Measurements from ENCODE around the gene SLC17A8.
"Not testable (repeated sequence)": the region's sequence is repeated elsewhere in the genome, so short reads cannot be mapped to it uniquely, and the experiment has no call there.

The SLC17A8 gene

GRCh38 chr12:100342897-100343296, 14.0 kb upstream of the SLC17A8 start:
- not testable (repeated sequence) for H3K4me1 ChIP-seq (ENCODE audit: insufficient read depth, low read length); H3K27me3 ChIP-seq (ENCODE audit: control insufficient read depth in 1 of 2, insufficient read depth in 2 of 2, low read length in 2 of 2)

DNA sequence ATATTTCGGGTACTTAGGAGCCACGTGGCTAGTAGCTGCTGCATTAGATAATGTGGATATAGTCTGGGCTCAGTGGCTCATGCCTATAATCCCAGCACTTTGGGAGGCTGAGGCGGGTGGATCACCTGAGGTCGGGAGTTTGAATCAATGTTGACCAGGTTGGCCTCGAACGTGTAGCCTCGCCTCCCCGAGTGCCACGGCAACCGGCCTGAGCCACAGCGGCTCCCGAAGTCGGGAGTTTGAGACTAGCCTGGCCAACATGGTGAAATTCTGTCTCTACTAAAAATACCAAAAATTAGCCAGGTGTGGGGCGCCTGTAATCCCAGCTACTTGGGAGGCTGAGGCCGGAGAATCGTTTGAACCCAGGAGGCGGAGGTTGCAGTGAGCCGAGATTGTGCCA, 12.5 kb upstream of the SLC17A8 start:
- H3K9ac ChIP-seq (ENCODE audit: low read length); H3K36me3 ChIP-seq (ENCODE audit: insufficient read depth, low read length); H3K4me3 ChIP-seq (ENCODE audit: low read depth in 1 of 2, low read length in 2 of 2); H3K27me3 ChIP-seq (ENCODE audit: control insufficient read depth in 1 of 2, insufficient read depth in 2 of 2, low read length in 2 of 2); H3K4me1 ChIP-seq (ENCODE audit: insufficient read depth, low read length); H3K9me3 ChIP-seq (ENCODE audit: low read length); H3K27ac ChIP-seq (ENCODE audit: low read depth, low read length): not testable (repeated sequence)

More at GRCh38 chr12:100342897-100343296, 14.0 kb upstream of the SLC17A8 start:
- not testable (repeated sequence) for H3K9me3 ChIP-seq (ENCODE audit: low read length); H3K4me3 ChIP-seq (ENCODE audit: low read depth in 1 of 2, low read length in 2 of 2); H3K27ac ChIP-seq (ENCODE audit: low read depth, low read length); H3K9ac ChIP-seq (ENCODE audit: low read length)
- peaks cover 14% of the 10 kb centered on the region for H3K36me3 ChIP-seq (ENCODE audit: insufficient read depth, low read length)

DNA sequence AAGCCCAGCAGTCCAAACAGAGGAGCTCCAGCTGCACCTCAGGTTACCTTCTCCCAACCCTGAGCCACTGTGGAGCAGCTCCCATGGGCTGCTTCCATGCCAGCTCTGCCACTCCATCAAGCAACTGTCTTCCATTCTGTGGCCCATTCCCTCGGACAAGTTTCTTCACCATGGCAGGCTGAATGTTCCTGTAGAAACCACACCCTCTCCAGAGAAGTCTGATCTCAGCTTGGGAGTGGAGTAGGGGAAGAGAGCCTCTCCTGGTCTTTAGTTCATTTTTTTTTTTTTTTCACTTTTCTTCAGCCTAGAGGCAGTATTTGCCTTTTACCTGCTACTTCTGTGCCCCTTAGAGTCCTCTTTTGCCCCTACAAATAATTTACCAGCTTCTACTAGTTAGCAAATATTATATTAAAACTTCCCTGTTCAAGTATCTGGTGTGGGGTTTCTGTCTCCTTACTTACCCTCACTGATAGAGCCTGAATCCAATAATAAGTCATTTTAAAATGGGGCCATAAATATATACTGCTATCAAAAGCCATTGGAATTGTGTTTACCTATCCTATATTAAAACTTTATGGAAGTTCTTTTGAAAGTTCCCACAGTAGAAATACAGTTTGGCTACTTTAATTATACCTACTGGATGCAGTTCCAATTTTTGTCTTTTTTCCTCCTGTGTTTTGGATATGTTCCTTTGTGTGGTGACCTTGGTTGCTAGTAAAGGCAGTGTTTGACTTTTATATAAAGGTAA, 11.7 kb upstream of the SLC17A8 start:
- H3K4me3 ChIP-seq (ENCODE audit: low read depth in 1 of 2, low read length in 2 of 2) = no peak overlapping the region
- no peaks in the 10 kb centered on the region for H3K27me3 ChIP-seq (ENCODE audit: control insufficient read depth in 1 of 2, insufficient read depth in 2 of 2, low read length in 2 of 2)
- no peaks in the 10 kb centered on the region for H3K4me1 ChIP-seq (ENCODE audit: insufficient read depth, low read length)
- no peak overlapping the region for H3K27ac ChIP-seq (ENCODE audit: low read depth, low read length)
- no peaks in the 10 kb centered on the region for H3K9me3 ChIP-seq (ENCODE audit: low read length)
- no peaks in the 10 kb centered on the region for H3K36me3 ChIP-seq (ENCODE audit: insufficient read depth, low read length)
- H3K9ac ChIP-seq (ENCODE audit: low read length) = no peak overlapping the region

DNA sequence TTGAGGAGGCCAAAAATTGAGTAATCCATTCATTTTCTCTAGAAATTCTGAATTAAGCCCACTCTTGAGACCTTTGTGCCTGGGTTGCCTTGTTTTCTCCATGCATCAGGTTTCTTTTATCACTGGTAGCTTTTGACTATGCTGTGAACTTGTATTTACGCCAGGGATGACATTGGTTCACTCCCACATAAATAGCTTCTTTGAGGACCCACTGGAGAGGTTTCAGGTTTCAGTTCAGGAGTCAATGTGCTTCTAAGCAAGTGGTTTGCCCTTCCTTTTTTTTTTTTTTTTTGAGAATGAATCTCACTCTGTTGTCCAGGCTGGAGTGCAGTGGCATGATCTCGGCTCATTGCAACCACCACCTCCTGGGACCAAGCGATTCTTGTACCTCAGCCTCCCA, 10.2 kb upstream of the SLC17A8 start:
- Histone ChIP-seq H3K27me3 (ENCODE audit: control insufficient read depth in 1 of 2, insufficient read depth in 2 of 2, low read length in 2 of 2) (no peaks in the 10 kb centered on the region), H3K27ac (ENCODE audit: low read depth, low read length) (no peak overlapping the region), H3K9ac (ENCODE audit: low read length) (no peak overlapping the region), H3K4me3 (ENCODE audit: low read depth in 1 of 2, low read length in 2 of 2) (no peak overlapping the region), H3K9me3 (ENCODE audit: low read length) (no peaks in the 10 kb centered on the region), H3K36me3 (ENCODE audit: insufficient read depth, low read length) (no peaks in the 10 kb centered on the region), H3K4me1 (ENCODE audit: insufficient read depth, low read length) (no peaks in the 10 kb centered on the region)

- Histone ChIP-seq H3K9ac (ENCODE audit: low read length) (no peak overlapping the region), H3K27me3 (ENCODE audit: control insufficient read depth in 1 of 2, insufficient read depth in 2 of 2, low read length in 2 of 2) (no peaks in the 10 kb centered on the region), H3K9me3 (ENCODE audit: low read length) (no peaks in the 10 kb centered on the region), H3K27ac (ENCODE audit: low read depth, low read length) (no peak overlapping the region), H3K4me1 (ENCODE audit: insufficient read depth, low read length) (no peaks in the 10 kb centered on the region), H3K4me3 (ENCODE audit: low read depth in 1 of 2, low read length in 2 of 2) (no peak overlapping the region), H3K36me3 (ENCODE audit: insufficient read depth, low read length) (no peaks in the 10 kb centered on the region)
Measured at GRCh38 chr12:100348657-100349454, 8.0 kb upstream of the SLC17A8 start.

GRCh38 chr12:100359248-100359647, 2.4 kb downstream of the SLC17A8 start:
- Histone ChIP-seq H3K9ac (ENCODE audit: low read length) (no peak overlapping the region), H3K9me3 (ENCODE audit: low read length) (no peaks in the 10 kb centered on the region), H3K27me3 (ENCODE audit: control insufficient read depth in 1 of 2, insufficient read depth in 2 of 2, low read length in 2 of 2) (no peaks in the 10 kb centered on the region), H3K4me1 (ENCODE audit: insufficient read depth, low read length) (no peaks in the 10 kb centered on the region), H3K4me3 (ENCODE audit: low read depth in 1 of 2, low read length in 2 of 2) (no peak overlapping the region), H3K27ac (ENCODE audit: low read depth, low read length) (no peak overlapping the region), H3K36me3 (ENCODE audit: insufficient read depth, low read length) (no peaks in the 10 kb centered on the region)

GRCh38 chr12:100359822-100360221, 2.9 kb downstream of the SLC17A8 start:
- Histone ChIP-seq H3K9me3 (ENCODE audit: low read length) (no peaks in the 10 kb centered on the region), H3K9ac (ENCODE audit: low read length) (no peak overlapping the region), H3K4me1 (ENCODE audit: insufficient read depth, low read length) (no peaks in the 10 kb centered on the region), H3K27me3 (ENCODE audit: control insufficient read depth in 1 of 2, insufficient read depth in 2 of 2, low read length in 2 of 2) (no peaks in the 10 kb centered on the region), H3K27ac (ENCODE audit: low read depth, low read length) (no peak overlapping the region), H3K4me3 (ENCODE audit: low read depth in 1 of 2, low read length in 2 of 2) (no peak overlapping the region), H3K36me3 (ENCODE audit: insufficient read depth, low read length) (no peaks in the 10 kb centered on the region)

DNA sequence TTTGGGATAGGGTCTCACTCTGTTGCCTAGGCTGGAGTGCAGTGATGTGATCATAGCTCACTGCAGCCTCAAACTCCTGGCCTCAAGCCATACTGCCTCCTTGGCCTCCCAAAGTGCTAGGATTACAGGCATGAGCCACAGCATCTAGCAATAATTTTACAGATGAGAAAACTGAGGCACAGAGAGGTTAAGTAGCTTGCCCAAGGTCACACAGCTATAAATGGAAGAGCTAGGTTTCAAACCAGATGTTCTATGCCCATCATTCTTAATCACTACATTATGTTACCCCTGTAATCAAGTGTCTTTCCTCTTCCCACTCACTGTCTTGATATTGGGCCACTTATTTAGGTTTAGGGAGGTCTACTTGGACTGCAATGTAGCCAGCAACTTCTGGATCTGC, 3.6 kb downstream of the SLC17A8 start:
- H3K27ac ChIP-seq (ENCODE audit: low read depth, low read length) = no peak overlapping the region
- H3K9ac ChIP-seq (ENCODE audit: low read length) = no peak overlapping the region
- H3K4me3 ChIP-seq (ENCODE audit: low read depth in 1 of 2, low read length in 2 of 2) = no peak overlapping the region
- no peaks in the 10 kb centered on the region for H3K4me1 ChIP-seq (ENCODE audit: insufficient read depth, low read length)
- H3K36me3 ChIP-seq (ENCODE audit: insufficient read depth, low read length) = no peaks in the 10 kb centered on the region
- H3K9me3 ChIP-seq (ENCODE audit: low read length) = no peaks in the 10 kb centered on the region
- no peaks in the 10 kb centered on the region for H3K27me3 ChIP-seq (ENCODE audit: control insufficient read depth in 1 of 2, insufficient read depth in 2 of 2, low read length in 2 of 2)

- no peak overlapping the region for H3K27ac ChIP-seq (ENCODE audit: low read depth, low read length)
Measured at GRCh38 chr12:100364324-100364723, 7.5 kb downstream of the SLC17A8 start.

DNA sequence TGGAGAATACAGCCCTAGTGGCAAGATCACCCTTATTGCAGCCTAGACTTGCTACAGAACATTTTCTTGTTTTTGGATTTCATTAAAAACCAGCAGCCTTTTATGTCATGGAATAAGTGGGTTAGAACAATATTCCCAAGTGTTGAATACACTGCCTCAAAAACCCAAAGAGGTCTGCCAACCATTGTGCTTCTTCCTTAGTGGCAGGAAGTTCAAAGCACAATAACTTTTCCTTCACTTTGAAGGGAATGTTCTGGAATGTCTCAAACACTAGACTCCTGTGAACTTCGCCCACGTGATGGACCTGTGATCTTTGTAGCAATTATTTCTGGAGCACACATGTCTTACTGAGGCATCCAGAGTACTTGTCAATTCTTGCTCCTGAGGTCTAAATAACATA, 8.5 kb downstream of the SLC17A8 start:
- Histone ChIP-seq H3K27me3 (ENCODE audit: control insufficient read depth in 1 of 2, insufficient read depth in 2 of 2, low read length in 2 of 2) (no peaks in the 10 kb centered on the region), H3K27ac (ENCODE audit: low read depth, low read length) (no peak overlapping the region), H3K4me1 (ENCODE audit: insufficient read depth, low read length) (no peaks in the 10 kb centered on the region), H3K36me3 (ENCODE audit: insufficient read depth, low read length) (no peaks in the 10 kb centered on the region), H3K4me3 (ENCODE audit: low read depth in 1 of 2, low read length in 2 of 2) (no peak overlapping the region), H3K9ac (ENCODE audit: low read length) (no peak overlapping the region), H3K9me3 (ENCODE audit: low read length) (no peaks in the 10 kb centered on the region)

More at GRCh38 chr12:100364324-100364723, 7.5 kb downstream of the SLC17A8 start:
- Histone ChIP-seq H3K4me3 (ENCODE audit: low read depth in 1 of 2, low read length in 2 of 2) (no peak overlapping the region), H3K36me3 (ENCODE audit: insufficient read depth, low read length) (no peaks in the 10 kb centered on the region), H3K4me1 (ENCODE audit: insufficient read depth, low read length) (no peaks in the 10 kb centered on the region), H3K27me3 (ENCODE audit: control insufficient read depth in 1 of 2, insufficient read depth in 2 of 2, low read length in 2 of 2) (no peaks in the 10 kb centered on the region), H3K9ac (ENCODE audit: low read length) (no peak overlapping the region), H3K9me3 (ENCODE audit: low read length) (no peaks in the 10 kb centered on the region)

GRCh38 chr12:100368066-100368465, 11.2 kb downstream of the SLC17A8 start:
- no peaks in the 10 kb centered on the region for H3K36me3 ChIP-seq (ENCODE audit: insufficient read depth, low read length)
- no peaks in the 10 kb centered on the region for H3K27me3 ChIP-seq (ENCODE audit: control insufficient read depth in 1 of 2, insufficient read depth in 2 of 2, low read length in 2 of 2)
- no peak overlapping the region for H3K9ac ChIP-seq (ENCODE audit: low read length)
- no peak overlapping the region for H3K27ac ChIP-seq (ENCODE audit: low read depth, low read length)
- H3K9me3 ChIP-seq (ENCODE audit: low read length) = no peaks in the 10 kb centered on the region
- no peaks in the 10 kb centered on the region for H3K4me1 ChIP-seq (ENCODE audit: insufficient read depth, low read length)
- no peak overlapping the region for H3K4me3 ChIP-seq (ENCODE audit: low read depth in 1 of 2, low read length in 2 of 2)
